Smooth muscle cell (in vitro differentiated cells): ENCODE measurements around the gene ETS1. TPM values are rescaled to one million over a fixed set of nuclear protein-coding genes. Genes with fewer than 3 reads are reported as not detected.

Experiments
- DNase-seq: peaks from one replicate; lab custom pipeline; 2025; ENCODE audit not compliant: unreplicated experiment; lab: John Stamatoyannopoulos, UW
- H2AFZ ChIP-seq: fragments of 200-600 bp; sonication (generic); 2 replicates; pipeline ENCODE4 v1.6.0; 2016; ENCODE audit warnings: antibody characterized with exemption, low read depth, mild to moderate bottlenecking
- H3F3A ChIP-seq: fragments of 200-600 bp; sonication (generic); 2 replicates; pipeline ENCODE4 v1.6.0; 2017; ENCODE audit warnings: antibody characterized with exemption, low read depth
- H3K27ac ChIP-seq: fragments of 200-600 bp; sonication (generic); 2 replicates; pipeline ENCODE4 v1.5.1; 2016; ENCODE audit warnings: low read depth, mild to moderate bottlenecking
- H3K27me3 ChIP-seq: fragments of 200-600 bp; sonication (generic); 2 replicates; pipeline ENCODE4 v1.6.1; 2016; ENCODE audit warnings: low read depth, mild to moderate bottlenecking
- H3K36me3 ChIP-seq: fragments of 200-600 bp; sonication (generic); 2 replicates; pipeline ENCODE4 v1.5.1; 2016; ENCODE audit warnings: low read depth
- H3K4me1 ChIP-seq: fragments of 200-600 bp; sonication (generic); 2 replicates; pipeline ENCODE4 v1.5.1; 2016; ENCODE audit warnings: low read depth
- H3K4me2 ChIP-seq: fragments of 200-600 bp; sonication (generic); 2 replicates; pipeline ENCODE4 v1.6.0; 2016; ENCODE audit warnings: mild to moderate bottlenecking
- H3K4me3 ChIP-seq: fragments of 200-600 bp; sonication (generic); 2 replicates; pipeline ENCODE4 v1.5.1; 2016; ENCODE audit warnings: mild to moderate bottlenecking
- H3K79me2 ChIP-seq: fragments of 200-600 bp; sonication (generic); 2 replicates; pipeline ENCODE4 v1.6.0; 2016; ENCODE audit warnings: low read depth, mild to moderate bottlenecking
- H3K9ac ChIP-seq: fragments of 200-600 bp; sonication (generic); 2 replicates; pipeline ENCODE4 v1.6.0; 2016; ENCODE audit warnings: low read depth
- H3K9me3 ChIP-seq: fragments of 200-600 bp; sonication (generic); replicated peaks from 2 replicates; pipeline ENCODE4 v1.5.1; 2016; ENCODE audit warnings: low read depth
- H4K20me1 ChIP-seq: fragments of 200-600 bp; sonication (generic); 2 replicates; pipeline ENCODE4 v1.6.0; 2016; ENCODE audit warnings: low read depth
- WGBS: methylation state at CpG from one replicate; pipeline ENCODE4 v1.1.7; 2016; ENCODE audit warnings: low lambda C conversion rate; 5-methylcytosine and 5-hydroxymethylcytosine counted together
- polyA plus RNA-seq: library from polyadenylated mRNA; unstranded; fragments of >200 nt; fragmentation: Nextera tagmentation; extraction: Ambion mirVana; gene quantifications from 2 replicates; pipeline ENCODE4 v1.2.1, GENCODE V29; 2016
- total RNA-seq: library from RNA; depleted of rRNA; stranded (reverse); fragments of >200 nt; gene quantifications from 2 replicates; pipeline ENCODE4 v1.2.3, GENCODE V29; 2014
- TF ChIP-seq, protein P1 (sequence below): fragments of 200-600 bp; sonication (generic); IDR thresholded peaks from 2 replicates; pipeline ENCODE4 v1.5.1; 2017; ENCODE audit warnings: borderline replicate concordance, mild to moderate bottlenecking, antibody characterized with exemption; ENCODE audit not compliant: insufficient read depth, poor library complexity, severe bottlenecking

Gene ETS1
- total and polyA plus RNA-seq, 2 experiments from 2014 or later = 4.1 to 22.8 TPM

GRCh38 chr11:128579798-128580504, 7.4 kb downstream of the ETS1 start:
- no peaks in the 10 kb centered on the region for H3K9me3 ChIP-seq
- no peaks in the 10 kb centered on the region for H3K79me2 ChIP-seq
- H2AFZ ChIP-seq = peak overlapping the region; percentile 7
- TF ChIP-seq, protein P1, sequence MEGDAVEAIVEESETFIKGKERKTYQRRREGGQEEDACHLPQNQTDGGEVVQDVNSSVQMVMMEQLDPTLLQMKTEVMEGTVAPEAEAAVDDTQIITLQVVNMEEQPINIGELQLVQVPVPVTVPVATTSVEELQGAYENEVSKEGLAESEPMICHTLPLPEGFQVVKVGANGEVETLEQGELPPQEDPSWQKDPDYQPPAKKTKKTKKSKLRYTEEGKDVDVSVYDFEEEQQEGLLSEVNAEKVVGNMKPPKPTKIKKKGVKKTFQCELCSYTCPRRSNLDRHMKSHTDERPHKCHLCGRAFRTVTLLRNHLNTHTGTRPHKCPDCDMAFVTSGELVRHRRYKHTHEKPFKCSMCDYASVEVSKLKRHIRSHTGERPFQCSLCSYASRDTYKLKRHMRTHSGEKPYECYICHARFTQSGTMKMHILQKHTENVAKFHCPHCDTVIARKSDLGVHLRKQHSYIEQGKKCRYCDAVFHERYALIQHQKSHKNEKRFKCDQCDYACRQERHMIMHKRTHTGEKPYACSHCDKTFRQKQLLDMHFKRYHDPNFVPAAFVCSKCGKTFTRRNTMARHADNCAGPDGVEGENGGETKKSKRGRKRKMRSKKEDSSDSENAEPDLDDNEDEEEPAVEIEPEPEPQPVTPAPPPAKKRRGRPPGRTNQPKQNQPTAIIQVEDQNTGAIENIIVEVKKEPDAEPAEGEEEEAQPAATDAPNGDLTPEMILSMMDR = no peak
- H3K4me3 ChIP-seq = no peak overlapping the region
- H3K9ac ChIP-seq = peak overlapping the region; percentile 50
- H3K4me1 ChIP-seq = peaks cover 20% of the 10 kb centered on the region
- H3F3A ChIP-seq = peaks cover 25% of the 10 kb centered on the region
- H3K4me2 ChIP-seq = no peak overlapping the region
- 65% methylated on average over 4 of the region's 4 CpGs for WGBS
- no peak for DNase-seq
- peak overlapping the region; percentile 95 for H3K27ac ChIP-seq
- H3K36me3 ChIP-seq = no peaks in the 10 kb centered on the region
- H3K27me3 ChIP-seq = no peaks in the 10 kb centered on the region
- H4K20me1 ChIP-seq = no peaks in the 10 kb centered on the region

GRCh38 chr11:128576555-128576954, 10.8 kb downstream of the ETS1 start:
- Histone ChIP-seq H3K4me2 (no peak overlapping the region), H3K4me1 (peaks cover 7% of the 10 kb centered on the region), H3F3A (peaks cover 13% of the 10 kb centered on the region), H3K79me2 (no peaks in the 10 kb centered on the region), H3K4me3 (no peak overlapping the region), H3K36me3 (no peaks in the 10 kb centered on the region), H3K27me3 (no peaks in the 10 kb centered on the region), H2AFZ (no peak overlapping the region), H4K20me1 (no peaks in the 10 kb centered on the region), H3K27ac (no peak overlapping the region), H3K9ac (no peak overlapping the region), H3K9me3 (no peaks in the 10 kb centered on the region)
- TF ChIP-seq, protein P1 = no peak
- 67% methylated on average over 8 of the region's 8 CpGs for WGBS
- no peak for DNase-seq

GRCh38 chr11:128575961-128576350, 11.4 kb downstream of the ETS1 start:
- Histone ChIP-seq H3K9me3 (no peaks in the 10 kb centered on the region), H2AFZ (no peak overlapping the region), H3K27ac (no peak overlapping the region), H4K20me1 (no peaks in the 10 kb centered on the region), H3K36me3 (no peaks in the 10 kb centered on the region), H3K9ac (no peak overlapping the region), H3K27me3 (no peaks in the 10 kb centered on the region), H3K4me3 (no peak overlapping the region), H3K79me2 (no peaks in the 10 kb centered on the region), H3F3A (peaks cover 7% of the 10 kb centered on the region), H3K4me2 (no peak overlapping the region), H3K4me1 (peaks cover 4% of the 10 kb centered on the region)
- DNase-seq = no peak
- WGBS = 85% methylated on average over 4 of the region's 4 CpGs
- TF ChIP-seq, protein P1 = no peak
